Activated CD4-positive, alpha-beta T cell treated with anti-CD3 and anti-CD28 coated beads, Interleukin-2, amount 10 ng/mL, durations not matched to agents 7 days and 5 days (primary cell): ENCODE measurements around the gene SESN1. TPM values are rescaled to one million over a fixed set of nuclear protein-coding genes. Genes with fewer than 3 reads are reported as not detected.

Experiments used
- CTCF ChIA-PET: fragments of 350-600 bp; sonication (Branson Sonifier 250); formaldehyde crosslinking; loops from one replicate; lab custom pipeline; 2021; ENCODE audit warnings: antibody characterized with exemption; lab: Charles Lee
- POLR2A ChIA-PET: fragments of 350-600 bp; sonication (Branson Sonifier 250); formaldehyde crosslinking; loops from one replicate; lab custom pipeline; 2021; ENCODE audit warnings: antibody characterized with exemption; lab: Charles Lee
- DNase-seq: peaks from one replicate; pipeline ENCODE4 v3.0.0-alpha.2; 2020
- H3K27ac Mint-ChIP-seq: one replicate; pipeline ENCODE4 v1.8.0; 2021; ENCODE audit warnings: mild to moderate bottlenecking, moderate library complexity, mixed read lengths
- H3K27me3 Mint-ChIP-seq: one replicate; pipeline ENCODE4 v1.8.0; 2021; ENCODE audit warnings: mixed read lengths
- H3K36me3 Mint-ChIP-seq: one replicate; pipeline ENCODE4 v1.8.0; 2021; ENCODE audit warnings: low read depth, mixed read lengths
- H3K4me1 Mint-ChIP-seq: one replicate; pipeline ENCODE4 v1.8.0; 2021; ENCODE audit warnings: mixed read lengths
- H3K4me3 Mint-ChIP-seq: one replicate; pipeline ENCODE4 v1.8.0; 2021; ENCODE audit warnings: mild to moderate bottlenecking, moderate library complexity, mixed read lengths
- H3K9me3 Mint-ChIP-seq: one replicate; pipeline ENCODE4 v1.8.0; 2021; ENCODE audit warnings: mixed read lengths
- total RNA-seq, 2 experiments: library from RNA; stranded (reverse); gene quantifications; one replicate each; pipeline ENCODE4 v1.2.3, GENCODE V29; 2021

SESN1 gene
- total RNA-seq, 2 experiments from 2014 or later: 19.9 to 21.6 TPM

- ChIA-PET POLR2A (no interaction called here), CTCF (interaction anchor here (1.0 to 4.5 kb wide), 4 partner anchors 10 to 45 kb away, joined by 3 to 26 read pairs (median 4); no protein-coding TSS in a partner anchor)
- H3K9me3 Mint-ChIP-seq: peaks cover 3% of the 10 kb centered on the region
- H3K27me3 Mint-ChIP-seq: no peaks in the 10 kb centered on the region
- H3K4me3 Mint-ChIP-seq: no peak overlapping the region
- H3K36me3 Mint-ChIP-seq: peaks cover 14% of the 10 kb centered on the region
- DNase-seq: no peak
- H3K4me1 Mint-ChIP-seq: peaks cover 53% of the 10 kb centered on the region
- H3K27ac Mint-ChIP-seq: peak overlapping the region; percentile 61
Observed at GRCh38 chr6:108944707-108945680, 149.7 kb downstream of the SESN1 start.

GRCh38 chr6:108944071-108944470 lies 150.6 kb downstream of the SESN1 start:
- no peak overlapping the region for H3K4me3 Mint-ChIP-seq

GRCh38 chr6:108942556-108943492 lies 151.8 kb downstream of the SESN1 start:
- Mint-ChIP-seq H3K27me3 (no peaks in the 10 kb centered on the region), H3K27ac (peak overlapping the region; percentile 90), H3K9me3 (peaks cover 12% of the 10 kb centered on the region), H3K4me1 (peaks cover 57% of the 10 kb centered on the region), H3K36me3 (peaks cover 22% of the 10 kb centered on the region), H3K4me3 (peak overlapping the region; percentile 67)
- CTCF ChIA-PET: interaction anchor here (0.5 to 4.5 kb wide), 6 partner anchors 11 to 543 kb away, joined by 3 to 26 read pairs (median 4); no protein-coding TSS in a partner anchor
- POLR2A ChIA-PET: interaction anchor here (0.6 kb wide), 1 partner anchor 55 kb away, joined by 3 read pairs; no protein-coding TSS in a partner anchor
- peak; percentile 78 for DNase-seq

More at GRCh38 chr6:108944071-108944470, 150.6 kb downstream of the SESN1 start:
- H3K4me1 Mint-ChIP-seq: peaks cover 56% of the 10 kb centered on the region
- CTCF ChIA-PET: interaction anchor here (4.5 kb wide), 1 partner anchor 11 kb away, joined by 26 read pairs; no protein-coding TSS in a partner anchor
- no peak overlapping the region for H3K27ac Mint-ChIP-seq
- H3K27me3 Mint-ChIP-seq: no peaks in the 10 kb centered on the region
- peaks cover 10% of the 10 kb centered on the region for H3K9me3 Mint-ChIP-seq
- peaks cover 21% of the 10 kb centered on the region for H3K36me3 Mint-ChIP-seq
- POLR2A ChIA-PET: no interaction called here
- no peak for DNase-seq

- CTCF ChIA-PET: interaction anchor here (2.7 kb wide), 1 partner anchor 10 kb away, joined by 10 read pairs; no protein-coding TSS in a partner anchor
- POLR2A ChIA-PET: no interaction called here
- Mint-ChIP-seq H3K9me3 (peaks cover 12% of the 10 kb centered on the region), H3K36me3 (peaks cover 18% of the 10 kb centered on the region), H3K27ac (peak overlapping the region; percentile 90), H3K27me3 (no peaks in the 10 kb centered on the region), H3K4me1 (peaks cover 53% of the 10 kb centered on the region), H3K4me3 (no peak overlapping the region)
- DNase-seq: no peak
Observed at GRCh38 chr6:108941859-108942258, 152.8 kb downstream of the SESN1 start.

GRCh38 chr6:108941281-108941680 lies 153.4 kb downstream of the SESN1 start:
- no peak overlapping the region for H3K4me3 Mint-ChIP-seq
- no peak for DNase-seq
- H3K27ac Mint-ChIP-seq: no peak overlapping the region
- no peaks in the 10 kb centered on the region for H3K27me3 Mint-ChIP-seq
- peaks cover 18% of the 10 kb centered on the region for H3K36me3 Mint-ChIP-seq
- ChIA-PET CTCF (interaction anchor here (1.2 to 2.7 kb wide), 2 partner anchors 10 to 16 kb away, joined by 3 to 10 read pairs; no protein-coding TSS in a partner anchor), POLR2A (no interaction called here)
- peaks cover 12% of the 10 kb centered on the region for H3K9me3 Mint-ChIP-seq
- peaks cover 47% of the 10 kb centered on the region for H3K4me1 Mint-ChIP-seq

GRCh38 chr6:108940741-108941140 lies 153.9 kb downstream of the SESN1 start:
- H3K36me3 Mint-ChIP-seq: peaks cover 18% of the 10 kb centered on the region
- ChIA-PET POLR2A (no interaction called here), CTCF (interaction anchor here (1.2 to 2.7 kb wide), 2 partner anchors 9 to 15 kb away, joined by 3 to 10 read pairs; no protein-coding TSS in a partner anchor)
- H3K9me3 Mint-ChIP-seq: peaks cover 12% of the 10 kb centered on the region
- H3K4me1 Mint-ChIP-seq: peaks cover 47% of the 10 kb centered on the region
- H3K27me3 Mint-ChIP-seq: no peaks in the 10 kb centered on the region
- no peak overlapping the region for H3K4me3 Mint-ChIP-seq
- DNase-seq: no peak
- peak overlapping the region; percentile 65 for H3K27ac Mint-ChIP-seq

- DNase-seq: no peak
- Mint-ChIP-seq H3K4me3 (no peak overlapping the region), H3K4me1 (peaks cover 16% of the 10 kb centered on the region), H3K27me3 (peaks cover 2% of the 10 kb centered on the region), H3K9me3 (peaks cover 12% of the 10 kb centered on the region), H3K36me3 (peaks cover 12% of the 10 kb centered on the region), H3K27ac (no peak overlapping the region)
- POLR2A ChIA-PET: no interaction called here
- CTCF ChIA-PET: no interaction called here
Observed at GRCh38 chr6:108937170-108937569, 157.5 kb downstream of the SESN1 start.

Other genes with a start within 250 kb of the SESN1 start
- gene ARMC2, start 246.4 kb downstream of the SESN1 start, total RNA-seq: 10 to 100 TPM in 1 of 2 experiments, 1 to 10 TPM in 1; 10.0 to 10.2 TPM
- 10 to 100 TPM; 17.1 to 22.5 TPM for gene CEP57L1, start 661 bp upstream of the SESN1 start, total RNA-seq